Stimulated activated CD8-positive, alpha-beta memory T cell treated with anti-CD3 and anti-CD28 coated beads, Interleukin-15, amount 100 ng/mL, for 4 hours (primary cell): ENCODE data around the gene SMARCAL1.

Source experiments
- DNase-seq, 2 donors: peaks; one replicate each; pipeline ENCODE4 v3.0.0-alpha.2; 2020; ENCODE audit warnings: low read depth in 2 of 2

SMARCAL1 gene

DNA sequence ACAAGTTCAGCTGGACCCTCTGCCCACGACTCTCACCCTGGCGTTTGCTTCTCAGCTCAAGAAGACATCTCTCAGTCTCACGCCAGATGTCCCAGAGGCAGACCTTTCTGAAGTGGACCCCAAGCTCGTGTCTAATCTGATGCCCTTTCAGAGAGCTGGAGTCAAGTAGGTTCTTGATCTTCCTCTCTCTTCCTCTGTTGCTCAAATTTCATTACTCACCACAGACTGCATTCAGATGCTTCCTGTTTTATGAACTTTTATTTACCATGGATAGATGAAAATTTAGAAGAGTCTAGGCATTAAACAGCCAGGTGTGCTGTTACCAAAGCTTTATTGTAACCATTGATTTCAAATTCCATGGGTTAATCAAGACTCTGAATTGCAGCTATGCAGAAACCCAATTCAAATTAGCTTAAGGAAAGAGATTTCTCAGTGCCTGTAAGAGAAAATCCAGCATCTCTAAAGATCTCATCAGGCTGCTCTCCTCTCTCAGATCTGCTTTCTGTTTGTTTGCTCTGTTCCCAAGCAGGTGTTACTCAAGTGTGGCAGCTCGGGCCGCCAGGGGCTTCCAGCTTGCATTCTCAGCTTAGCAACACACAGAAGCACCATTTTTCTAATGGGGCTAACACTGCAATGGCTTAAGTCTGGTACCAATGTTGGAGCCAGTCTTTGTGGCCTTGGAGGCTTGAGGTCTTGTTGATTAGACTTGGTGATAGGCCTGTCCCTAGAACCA is 16.5 kb downstream of the SMARCAL1 start:
- DNase-seq: no peak

DNA sequence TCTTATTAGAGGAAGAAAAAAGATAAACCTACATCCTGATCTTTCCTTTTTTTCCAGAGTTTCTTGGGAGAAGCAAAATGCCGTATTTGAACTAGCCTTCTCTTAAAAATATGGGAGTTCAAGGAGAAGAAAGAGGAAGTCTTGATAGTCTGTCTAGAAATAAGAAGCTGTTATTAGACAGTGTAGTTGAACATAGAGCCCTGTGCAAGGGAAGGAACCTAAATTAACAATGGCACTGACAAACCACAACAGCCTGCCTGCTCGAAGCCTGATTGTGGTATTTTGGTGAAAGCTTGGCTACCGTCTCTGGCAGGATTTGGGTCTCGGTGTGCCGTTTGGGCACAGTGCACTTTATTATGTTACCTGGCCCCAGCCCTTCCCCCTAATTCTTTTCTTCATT is 17.1 kb downstream of the SMARCAL1 start:
- no peak for DNase-seq

DNA sequence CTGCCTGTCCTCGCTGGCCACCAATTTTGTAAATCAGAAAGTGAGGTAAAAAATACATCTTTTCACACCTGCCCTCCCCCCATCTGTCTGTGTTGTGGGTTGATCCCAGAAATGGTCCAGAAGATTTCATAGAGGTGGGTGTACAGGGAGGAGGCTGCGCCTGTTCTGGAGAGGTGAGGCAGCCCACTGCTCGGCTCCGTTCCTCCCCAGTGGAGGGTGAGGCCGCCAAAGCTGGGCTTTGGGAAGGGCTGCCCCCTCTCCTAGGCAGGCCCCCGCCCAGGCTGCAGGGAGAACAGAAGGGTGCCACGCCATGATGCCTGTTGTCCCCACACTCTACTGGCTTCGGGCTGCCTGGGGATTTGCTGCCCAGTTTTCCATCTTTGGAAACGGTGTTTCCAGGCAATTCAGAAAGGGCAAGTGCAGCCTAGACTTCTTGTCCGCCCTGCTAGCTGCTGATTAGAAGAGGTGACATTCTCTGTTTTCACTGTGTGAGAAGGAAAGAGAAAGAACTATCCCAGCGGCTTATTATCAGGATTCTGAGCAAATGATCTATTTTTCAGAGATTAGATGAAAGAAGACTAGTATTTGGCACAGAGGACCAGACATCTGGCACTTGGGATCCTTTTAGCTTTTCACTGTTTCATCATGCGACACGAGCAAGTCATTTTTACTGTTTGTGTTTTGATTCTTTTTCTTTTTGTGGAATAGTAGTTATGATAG is 18.7 kb downstream of the SMARCAL1 start:
- DNase-seq: no peak

DNA sequence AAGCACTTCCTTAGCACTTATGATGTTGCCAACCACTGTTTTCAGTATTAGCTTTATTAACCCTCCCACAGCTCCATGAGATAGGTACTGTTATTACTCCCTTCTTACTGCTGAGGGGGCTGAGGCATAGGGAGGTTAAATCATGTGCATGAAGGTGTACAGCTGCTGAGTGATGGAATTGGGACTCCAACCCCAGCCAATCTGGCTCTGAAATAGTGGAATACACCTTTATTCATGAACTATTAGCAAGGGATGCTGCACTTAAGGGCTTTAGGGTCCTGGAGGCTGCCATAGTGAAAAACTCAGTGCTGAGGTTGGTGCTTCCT is 19.2 kb downstream of the SMARCAL1 start:
- DNase-seq: no peak

DNA sequence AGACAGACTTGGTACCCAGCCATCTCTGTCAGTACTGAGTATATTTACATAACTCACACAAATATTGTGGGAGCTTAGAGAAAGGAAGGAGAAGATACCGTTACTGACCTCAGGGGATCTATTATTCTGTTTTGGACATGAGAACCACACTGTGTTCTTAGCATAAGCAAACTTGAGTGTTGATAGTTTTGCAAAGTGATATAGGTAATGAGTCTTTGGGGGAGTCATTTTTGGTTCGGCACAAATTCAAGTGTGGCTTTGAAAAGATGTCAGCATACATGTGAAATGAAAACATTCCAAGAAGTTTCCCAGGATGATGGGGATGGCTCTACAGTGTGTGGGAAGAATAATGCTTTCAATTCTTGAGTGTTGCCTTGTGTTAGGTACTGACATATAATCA is 24.1 kb downstream of the SMARCAL1 start:
- no peak for DNase-seq

DNA sequence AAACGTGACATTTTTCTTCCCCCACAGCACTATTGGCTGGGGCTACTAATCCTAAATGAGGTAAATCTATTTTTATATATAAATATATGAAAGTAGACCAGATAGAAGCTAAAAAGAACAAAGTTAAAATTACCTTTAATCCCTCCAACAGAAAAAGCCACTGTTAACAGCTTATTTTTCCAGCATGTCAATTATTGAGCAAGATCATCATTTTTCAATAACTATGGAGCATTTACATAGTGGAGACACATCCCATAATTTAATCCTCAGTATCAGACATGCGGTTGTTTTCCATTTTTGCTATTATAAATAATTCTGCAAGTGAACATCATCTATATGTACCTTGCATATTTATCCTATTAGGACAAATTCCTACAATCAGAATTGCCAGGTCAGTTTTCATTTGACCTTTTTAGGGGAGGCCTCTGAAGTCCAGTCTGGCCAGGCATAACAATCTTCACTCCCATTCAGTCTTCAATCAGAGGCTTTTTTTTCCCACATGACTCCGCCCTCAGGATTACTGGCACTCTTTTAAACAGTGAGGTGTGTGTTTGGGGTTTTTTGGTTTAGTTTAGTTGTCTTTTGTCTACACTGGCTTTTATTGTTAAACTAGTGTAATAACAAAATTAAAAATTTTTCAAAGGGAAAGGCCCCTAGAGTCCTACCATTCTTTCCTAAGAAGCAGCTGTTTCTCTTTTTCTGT is 29.2 kb downstream of the SMARCAL1 start:
- no peak for DNase-seq

DNA sequence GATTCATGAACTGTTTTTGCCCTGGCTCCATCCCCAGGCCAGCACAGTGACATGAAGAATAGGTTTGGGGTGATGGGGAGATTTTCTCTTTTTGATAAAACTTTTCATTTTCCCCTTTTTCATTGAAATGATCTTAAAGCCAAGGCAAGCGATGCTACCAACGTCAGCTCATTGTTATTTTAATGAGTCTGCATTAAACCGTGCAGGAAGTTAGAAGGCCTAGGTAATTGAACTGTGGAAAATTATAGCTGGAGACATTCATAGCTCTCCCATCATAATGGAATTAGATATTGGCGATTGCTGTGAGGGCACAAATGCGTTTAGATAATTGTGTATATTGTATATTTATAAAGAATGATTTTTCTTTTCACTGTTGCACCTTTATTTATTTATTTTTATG is 33.2 kb downstream of the SMARCAL1 start:
- no peak for DNase-seq

DNA sequence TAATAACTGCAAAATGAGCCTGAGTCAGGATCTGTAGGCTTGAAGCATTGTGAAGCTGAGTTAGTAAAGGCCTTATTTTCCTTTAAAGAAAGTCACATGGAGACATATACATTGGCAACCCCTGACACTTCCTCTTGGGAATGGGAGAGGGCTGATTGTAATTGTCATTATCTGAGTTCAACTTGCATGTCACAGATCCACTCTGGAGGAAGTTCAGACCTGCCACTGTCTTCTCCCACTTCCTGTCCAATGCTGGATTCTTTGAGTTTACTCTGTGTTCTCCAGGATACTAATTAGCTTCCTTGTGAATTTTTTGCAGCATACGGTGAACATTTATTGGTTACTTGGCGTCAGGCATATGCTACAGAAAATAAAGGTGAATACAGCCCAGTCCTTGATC is 34.1 kb downstream of the SMARCAL1 start:
- no peak for DNase-seq

DNA sequence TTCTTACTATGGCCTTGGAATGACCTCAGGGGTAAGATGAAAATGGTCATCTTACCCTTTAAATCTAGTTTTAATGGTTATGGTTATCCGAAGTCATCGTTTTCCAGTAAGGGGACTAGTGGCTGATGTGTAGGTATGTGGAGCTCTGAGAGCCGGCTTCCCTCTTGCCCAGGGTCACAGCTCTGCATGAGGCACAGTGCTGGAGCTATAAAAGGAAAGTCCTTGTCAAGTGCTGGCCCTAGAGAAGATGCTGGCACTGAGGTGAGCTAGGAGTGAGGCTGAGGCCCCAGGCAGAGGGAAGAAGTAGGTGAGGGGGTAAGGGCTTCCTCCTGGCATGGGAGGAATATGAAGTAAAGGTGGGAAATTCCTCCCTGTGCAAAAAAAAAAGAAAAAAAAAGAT is 35.0 kb downstream of the SMARCAL1 start:
- DNase-seq: no peak

DNA sequence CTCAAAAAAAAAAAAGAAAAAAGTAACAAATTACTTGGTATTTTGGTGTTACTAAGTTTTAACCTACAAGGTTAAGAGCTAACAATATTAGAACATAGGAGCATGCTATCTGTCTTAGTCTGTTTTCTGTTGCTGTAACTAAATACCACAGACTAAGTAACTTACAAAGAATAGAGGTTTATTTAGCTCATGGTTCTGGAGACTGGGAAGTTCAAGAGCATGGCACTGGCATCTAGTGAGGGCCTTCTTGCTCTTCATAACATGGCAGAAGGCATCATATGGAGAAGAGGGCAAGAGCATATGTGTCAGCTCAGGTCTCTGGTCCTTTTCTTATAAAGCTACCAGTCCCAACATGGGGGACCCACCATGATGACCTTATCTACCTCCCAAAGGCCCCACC is 36.5 kb downstream of the SMARCAL1 start:
- DNase-seq: no peak

DNA sequence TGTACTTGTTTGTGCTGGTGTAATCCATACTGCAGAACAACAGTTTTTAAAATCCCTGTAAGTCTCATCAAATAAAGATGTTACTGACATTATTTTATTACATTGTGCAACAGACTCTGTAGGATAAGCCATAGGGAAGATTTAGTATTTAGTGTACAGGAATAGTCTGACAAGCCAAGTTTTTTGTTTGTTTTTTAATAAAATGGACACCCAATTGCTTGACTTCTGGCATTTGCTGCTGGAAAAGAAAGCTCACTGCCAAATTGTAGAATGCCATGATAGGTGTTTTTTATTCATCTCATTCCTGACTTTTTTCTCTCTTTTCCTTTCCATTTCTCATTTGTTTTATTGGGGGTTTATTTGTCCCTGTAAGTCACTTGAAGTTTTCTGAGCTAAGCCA is 38.1 kb downstream of the SMARCAL1 start:
- DNase-seq: no peak

DNA sequence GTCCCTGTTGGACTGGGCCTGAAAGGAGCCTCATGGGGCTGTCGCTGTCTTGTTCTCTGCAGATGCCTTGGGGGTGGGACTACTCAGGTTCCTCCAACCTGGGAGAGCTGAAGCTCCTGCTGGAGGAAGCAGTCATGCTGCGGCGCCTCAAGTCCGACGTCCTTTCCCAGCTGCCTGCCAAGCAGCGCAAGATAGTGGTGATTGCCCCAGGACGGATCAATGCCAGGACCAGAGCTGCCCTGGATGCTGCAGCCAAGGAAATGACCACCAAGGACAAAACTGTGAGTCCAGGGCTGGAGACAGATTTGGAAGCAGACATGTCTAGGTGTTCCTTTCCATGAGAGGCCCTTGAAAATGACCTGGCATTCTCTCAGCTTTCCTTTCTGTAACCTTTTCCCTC is 38.5 kb downstream of the SMARCAL1 start:
- no peak for DNase-seq

DNA sequence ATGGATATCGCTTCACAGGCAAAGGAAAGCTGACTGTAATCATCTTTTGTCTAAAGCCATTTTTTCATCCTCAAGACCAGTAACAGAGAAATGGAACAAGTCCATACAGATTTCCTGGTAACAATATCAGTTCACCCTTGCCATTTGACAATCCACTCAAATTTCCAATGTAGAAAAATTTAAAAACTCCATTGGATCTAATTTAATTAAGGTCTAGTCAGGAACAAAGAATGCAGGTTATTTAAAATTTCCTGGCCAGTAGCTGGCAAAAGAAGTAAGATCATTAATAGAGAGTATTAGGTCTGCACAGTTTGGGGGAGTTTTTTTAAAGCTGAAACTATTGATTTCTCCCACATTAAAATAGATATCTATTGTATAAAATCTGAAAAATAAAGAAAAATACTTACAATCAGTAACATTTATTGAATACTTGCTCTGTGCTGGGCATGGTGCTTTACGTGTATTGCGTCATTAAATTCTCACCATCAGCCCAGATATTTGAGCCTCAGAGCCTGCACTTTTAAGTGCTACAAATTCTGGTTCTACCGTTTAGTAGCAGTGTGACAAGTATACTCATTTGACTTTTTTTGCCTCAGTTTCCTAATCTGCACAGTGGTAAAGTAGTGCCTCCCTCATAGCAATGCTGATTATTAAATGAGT is 41.8 kb downstream of the SMARCAL1 start:
- DNase-seq: no peak

DNA sequence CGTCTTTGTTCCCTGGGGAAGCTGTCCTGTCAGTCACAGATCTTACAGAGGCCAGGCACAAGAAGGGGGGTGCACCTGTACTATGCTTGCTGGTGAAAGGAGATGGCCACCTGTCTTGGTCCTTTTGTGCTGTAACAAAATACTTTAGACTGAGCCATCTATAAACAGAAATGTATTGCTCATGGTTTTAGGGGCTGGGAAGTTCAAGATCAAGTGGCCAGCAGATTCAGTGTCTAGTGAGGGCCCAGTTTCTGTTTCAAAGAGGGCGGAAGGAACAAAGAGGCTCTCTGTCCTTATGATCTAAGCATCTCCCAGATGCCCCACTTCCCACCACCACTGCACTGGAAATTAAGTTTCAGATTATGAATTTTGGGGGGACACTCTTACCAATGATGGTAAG is 50.9 kb downstream of the SMARCAL1 start:
- DNase-seq: no peak

DNA sequence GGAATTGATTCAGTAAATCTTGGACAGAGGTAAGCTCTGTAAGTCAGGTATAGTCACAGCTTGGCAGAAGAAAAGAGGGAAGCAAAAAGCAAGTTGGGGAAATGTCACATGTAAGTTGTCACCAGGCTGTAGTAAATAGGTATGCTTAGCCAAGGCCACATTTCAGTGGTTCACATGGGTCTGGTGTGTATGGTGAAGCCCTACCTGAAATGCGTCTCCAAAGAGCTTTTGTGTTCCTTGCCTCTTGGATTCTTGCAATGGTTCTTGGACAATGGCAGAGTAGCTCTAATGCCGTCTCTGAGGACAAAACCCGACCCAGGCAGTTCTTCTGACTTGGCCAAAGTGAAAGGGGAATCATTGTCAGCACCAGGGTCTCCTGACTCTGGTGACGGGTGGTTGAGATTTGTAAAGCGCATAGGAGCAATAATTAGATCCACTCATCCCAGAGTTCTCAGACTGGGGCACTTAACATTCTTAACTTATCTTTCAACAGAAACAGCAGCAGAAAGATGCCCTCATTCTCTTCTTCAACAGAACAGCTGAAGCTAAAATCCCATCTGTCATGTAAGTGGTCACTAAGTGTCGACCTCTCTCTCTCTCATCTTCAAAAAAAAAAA is 51.9 kb downstream of the SMARCAL1 start:
- DNase-seq: no peak

DNA sequence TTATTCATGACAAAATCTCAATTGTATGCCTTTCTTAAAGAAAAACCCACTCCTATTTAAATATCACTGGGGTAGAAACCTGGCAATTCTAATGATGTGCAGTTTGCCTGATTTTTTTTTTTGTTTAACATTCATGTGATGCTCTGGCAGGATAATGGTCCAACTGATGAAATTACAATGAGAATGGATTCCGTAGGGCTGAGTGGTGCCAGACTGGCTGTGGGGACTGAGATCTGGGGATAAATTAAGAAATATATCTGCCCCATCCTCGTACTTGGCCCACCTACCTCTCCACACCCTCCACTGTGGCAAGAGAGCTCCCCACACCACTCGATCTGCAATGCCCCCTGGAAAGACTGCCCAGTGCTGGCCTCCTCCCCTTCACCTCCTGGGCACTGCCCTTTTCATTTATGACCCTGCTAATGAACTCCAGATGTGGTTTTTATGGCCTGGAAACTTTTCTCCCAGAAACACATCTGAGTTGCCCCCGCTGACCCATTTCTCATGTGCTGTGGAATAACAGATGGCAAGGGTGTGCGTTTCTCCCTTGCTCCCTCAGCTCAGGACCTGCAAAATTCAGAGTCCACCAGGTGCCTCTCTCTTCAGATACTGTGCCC is 53.4 kb downstream of the SMARCAL1 start:
- no peak for DNase-seq

DNA sequence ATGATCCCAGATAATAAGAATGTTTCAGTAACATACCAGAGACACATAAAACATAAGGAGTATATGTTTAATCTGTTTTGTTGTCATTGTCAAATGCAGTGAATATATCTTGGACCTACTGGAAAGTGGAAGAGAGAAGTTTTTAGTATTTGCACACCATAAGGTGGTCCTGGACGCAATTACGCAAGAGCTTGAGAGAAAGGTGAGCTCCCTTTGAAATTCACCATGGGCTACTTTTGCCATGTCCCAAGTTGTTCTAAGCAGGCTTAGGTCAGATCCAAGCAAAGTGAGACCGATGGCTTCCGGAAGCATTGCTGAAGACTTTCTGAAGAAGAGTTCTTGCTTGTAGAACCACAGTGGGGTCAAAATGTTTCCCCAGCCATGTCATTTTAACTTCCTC is 55.6 kb downstream of the SMARCAL1 start:
- no peak for DNase-seq

DNA sequence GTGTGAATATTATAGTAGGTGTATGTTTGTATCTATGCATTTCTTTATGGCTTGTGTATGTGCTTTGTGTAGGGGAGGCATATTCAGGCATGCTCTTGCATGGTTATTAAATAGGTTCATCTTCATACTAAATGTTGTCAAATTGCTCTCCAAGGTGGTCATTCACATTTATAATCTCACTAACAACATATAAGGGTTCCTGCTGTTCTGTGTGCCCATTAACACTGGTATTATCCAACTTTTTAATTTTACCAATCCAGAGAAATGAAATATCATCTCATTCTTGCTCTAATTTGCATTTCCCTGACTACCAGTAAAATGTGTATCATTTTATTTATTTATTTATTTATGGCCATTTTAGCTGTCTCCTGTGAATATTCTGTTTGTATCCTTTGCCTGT is 57.4 kb downstream of the SMARCAL1 start:
- no peak for DNase-seq

DNA sequence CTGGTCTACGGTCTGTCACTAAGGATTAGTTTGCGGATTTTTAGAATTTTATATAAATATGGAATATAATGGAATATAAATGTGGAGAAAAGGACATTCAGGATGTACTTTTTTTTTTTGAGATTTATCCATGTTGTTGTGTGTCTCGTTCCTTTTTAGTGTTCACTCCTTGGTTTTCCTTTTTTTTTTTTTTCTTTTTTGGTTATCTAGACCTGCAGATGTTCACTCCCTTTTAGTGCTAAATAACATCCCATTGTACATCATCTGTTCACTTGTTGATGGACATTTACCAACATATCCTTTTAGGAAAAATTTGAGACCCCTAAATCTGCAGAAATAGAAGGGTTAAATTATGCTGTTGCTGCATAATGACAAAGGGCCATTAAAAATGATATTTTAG is 60.9 kb downstream of the SMARCAL1 start:
- DNase-seq: no peak

DNA sequence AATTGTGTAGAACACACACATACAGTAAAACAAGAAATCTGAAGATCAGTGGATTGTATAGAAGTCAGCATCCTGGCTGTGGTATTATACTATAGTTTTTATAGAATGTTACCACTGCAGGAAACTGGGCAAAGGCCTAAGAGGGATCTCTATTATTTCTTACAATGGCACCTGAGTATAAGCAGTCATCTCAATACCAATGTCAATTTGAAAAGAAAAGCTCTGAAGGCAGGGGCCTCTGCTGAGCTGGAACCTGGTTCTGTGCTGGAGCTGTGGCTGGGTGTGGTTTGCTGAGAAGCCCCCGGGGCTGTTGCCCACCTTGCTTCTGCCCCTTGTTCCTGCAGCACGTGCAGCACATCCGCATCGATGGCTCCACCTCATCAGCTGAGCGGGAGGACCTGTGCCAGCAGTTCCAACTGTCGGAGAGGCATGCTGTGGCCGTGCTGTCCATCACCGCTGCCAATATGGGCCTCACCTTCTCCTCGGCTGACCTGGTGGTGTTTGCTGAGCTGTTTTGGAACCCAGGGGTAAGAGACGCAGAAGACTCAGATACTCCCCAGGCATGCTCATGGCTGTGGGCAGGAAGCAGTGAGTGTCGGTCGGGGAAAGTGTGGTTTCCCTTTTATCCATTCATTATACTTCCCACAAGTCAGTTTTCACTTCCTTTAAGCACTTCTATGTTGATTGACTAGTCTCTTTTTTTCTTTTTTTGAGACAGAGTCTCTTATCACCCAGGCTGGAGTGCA is 62.8 kb downstream of the SMARCAL1 start:
- no peak for DNase-seq

DNA sequence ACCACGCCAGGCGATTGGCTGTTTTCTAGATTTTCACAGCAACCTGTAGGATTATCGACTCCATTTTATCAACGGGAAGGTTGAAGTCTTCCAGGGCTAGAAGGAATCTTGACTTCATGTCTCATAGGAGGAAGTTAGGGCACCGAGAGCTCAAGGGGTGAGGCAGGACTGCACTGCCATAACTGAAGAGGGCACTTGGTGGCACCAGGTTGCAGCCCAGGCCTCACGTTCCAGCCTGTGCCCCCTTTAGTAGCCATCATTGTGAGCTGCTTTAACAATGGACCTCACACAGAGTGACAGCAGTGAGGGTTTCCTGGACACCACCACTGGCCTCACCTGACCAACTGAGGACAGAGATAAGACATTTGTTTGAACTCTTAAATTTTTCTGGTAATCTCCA is 63.5 kb downstream of the SMARCAL1 start:
- DNase-seq: no peak
